Measurements from ENCODE around the gene FXYD3. TPM values are rescaled to one million over a fixed set of nuclear protein-coding genes. Genes with fewer than 3 reads are reported as not detected.

The FXYD3 gene
- total RNA-seq, 1 experiment from 2014 or later = 17.4 TPM

DNA sequence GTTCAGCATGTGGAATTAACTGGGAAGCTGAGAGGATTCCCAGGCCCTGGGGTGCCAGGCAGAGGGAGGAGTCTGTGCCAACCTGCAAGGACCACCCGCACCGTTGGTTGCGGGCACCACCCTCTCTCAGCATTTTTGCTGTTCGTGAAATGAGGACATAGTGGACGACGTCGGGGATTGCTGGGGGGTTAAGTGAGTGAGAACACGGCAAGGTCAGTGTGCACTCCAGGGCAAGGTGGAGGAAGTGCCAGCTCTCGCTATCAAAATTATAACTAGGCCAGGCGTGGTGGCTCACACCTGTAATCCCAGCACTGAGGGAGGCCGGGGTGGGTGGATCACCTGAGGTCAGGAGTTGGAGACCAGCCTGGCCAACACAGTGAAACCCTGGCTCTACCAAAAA, 2.2 kb downstream of the FXYD3 start:
- DNase-seq (ENCODE audit: low read depth, low spot score) = no peak
- POLR2A ChIA-PET = no interaction called here
- BruUV-seq (replicated peaks) = no TSS peak
- intact Hi-C loops (cut with micrococcal nuclease) = no loop called here
- peaks cover 18 to 42% of the 10 kb centered on the region in 2 experiments for H3K4me1 ChIP-seq (ENCODE audit: control insufficient read depth in 1 of 2, insufficient read depth in 2 of 2, low read length in 2 of 2)
- H3K9me2 ChIP-seq (ENCODE audit: insufficient read depth) = no peaks in the 10 kb centered on the region
- no peak overlapping the region for H2AFZ ChIP-seq (ENCODE audit: low read depth, low read length, poor library complexity, severe bottlenecking)
- no peak overlapping the region for H3K9ac ChIP-seq (ENCODE audit: low read length)
- TF ChIP-seq, protein P1, sequence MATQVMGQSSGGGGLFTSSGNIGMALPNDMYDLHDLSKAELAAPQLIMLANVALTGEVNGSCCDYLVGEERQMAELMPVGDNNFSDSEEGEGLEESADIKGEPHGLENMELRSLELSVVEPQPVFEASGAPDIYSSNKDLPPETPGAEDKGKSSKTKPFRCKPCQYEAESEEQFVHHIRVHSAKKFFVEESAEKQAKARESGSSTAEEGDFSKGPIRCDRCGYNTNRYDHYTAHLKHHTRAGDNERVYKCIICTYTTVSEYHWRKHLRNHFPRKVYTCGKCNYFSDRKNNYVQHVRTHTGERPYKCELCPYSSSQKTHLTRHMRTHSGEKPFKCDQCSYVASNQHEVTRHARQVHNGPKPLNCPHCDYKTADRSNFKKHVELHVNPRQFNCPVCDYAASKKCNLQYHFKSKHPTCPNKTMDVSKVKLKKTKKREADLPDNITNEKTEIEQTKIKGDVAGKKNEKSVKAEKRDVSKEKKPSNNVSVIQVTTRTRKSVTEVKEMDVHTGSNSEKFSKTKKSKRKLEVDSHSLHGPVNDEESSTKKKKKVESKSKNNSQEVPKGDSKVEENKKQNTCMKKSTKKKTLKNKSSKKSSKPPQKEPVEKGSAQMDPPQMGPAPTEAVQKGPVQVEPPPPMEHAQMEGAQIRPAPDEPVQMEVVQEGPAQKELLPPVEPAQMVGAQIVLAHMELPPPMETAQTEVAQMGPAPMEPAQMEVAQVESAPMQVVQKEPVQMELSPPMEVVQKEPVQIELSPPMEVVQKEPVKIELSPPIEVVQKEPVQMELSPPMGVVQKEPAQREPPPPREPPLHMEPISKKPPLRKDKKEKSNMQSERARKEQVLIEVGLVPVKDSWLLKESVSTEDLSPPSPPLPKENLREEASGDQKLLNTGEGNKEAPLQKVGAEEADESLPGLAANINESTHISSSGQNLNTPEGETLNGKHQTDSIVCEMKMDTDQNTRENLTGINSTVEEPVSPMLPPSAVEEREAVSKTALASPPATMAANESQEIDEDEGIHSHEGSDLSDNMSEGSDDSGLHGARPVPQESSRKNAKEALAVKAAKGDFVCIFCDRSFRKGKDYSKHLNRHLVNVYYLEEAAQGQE (IDR thresholded peaks at IDR 0.05; ENCODE audit: low read depth) = no peak
- TF ChIP-seq, protein P2, sequence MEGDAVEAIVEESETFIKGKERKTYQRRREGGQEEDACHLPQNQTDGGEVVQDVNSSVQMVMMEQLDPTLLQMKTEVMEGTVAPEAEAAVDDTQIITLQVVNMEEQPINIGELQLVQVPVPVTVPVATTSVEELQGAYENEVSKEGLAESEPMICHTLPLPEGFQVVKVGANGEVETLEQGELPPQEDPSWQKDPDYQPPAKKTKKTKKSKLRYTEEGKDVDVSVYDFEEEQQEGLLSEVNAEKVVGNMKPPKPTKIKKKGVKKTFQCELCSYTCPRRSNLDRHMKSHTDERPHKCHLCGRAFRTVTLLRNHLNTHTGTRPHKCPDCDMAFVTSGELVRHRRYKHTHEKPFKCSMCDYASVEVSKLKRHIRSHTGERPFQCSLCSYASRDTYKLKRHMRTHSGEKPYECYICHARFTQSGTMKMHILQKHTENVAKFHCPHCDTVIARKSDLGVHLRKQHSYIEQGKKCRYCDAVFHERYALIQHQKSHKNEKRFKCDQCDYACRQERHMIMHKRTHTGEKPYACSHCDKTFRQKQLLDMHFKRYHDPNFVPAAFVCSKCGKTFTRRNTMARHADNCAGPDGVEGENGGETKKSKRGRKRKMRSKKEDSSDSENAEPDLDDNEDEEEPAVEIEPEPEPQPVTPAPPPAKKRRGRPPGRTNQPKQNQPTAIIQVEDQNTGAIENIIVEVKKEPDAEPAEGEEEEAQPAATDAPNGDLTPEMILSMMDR (IDR thresholded peaks at IDR 0.05 in 2 of 3, conservative IDR thresholded peaks at IDR 0.05 in 1 of 3; ENCODE audit: borderline replicate concordance in 1 of 3, insufficient read depth in 1 of 3, low read depth in 2 of 3, low read length in 2 of 3) = no peak
- TF ChIP-seq ZFX (IDR thresholded peaks at IDR 0.05) (no peak), ELF1 (IDR thresholded peaks at IDR 0.05; ENCODE audit: borderline replicate concordance, low read depth) (no peak), POLR2AphosphoS5 (IDR thresholded peaks at IDR 0.05; ENCODE audit: low read depth, low read length) (no peak), EGR1 (IDR thresholded peaks at IDR 0.05; ENCODE audit: low read depth) (no peak)
- TF ChIP-seq, protein P3, sequence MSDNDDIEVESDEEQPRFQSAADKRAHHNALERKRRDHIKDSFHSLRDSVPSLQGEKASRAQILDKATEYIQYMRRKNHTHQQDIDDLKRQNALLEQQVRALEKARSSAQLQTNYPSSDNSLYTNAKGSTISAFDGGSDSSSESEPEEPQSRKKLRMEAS (IDR thresholded peaks at IDR 0.05) = no peak
- TF ChIP-seq, protein P4, sequence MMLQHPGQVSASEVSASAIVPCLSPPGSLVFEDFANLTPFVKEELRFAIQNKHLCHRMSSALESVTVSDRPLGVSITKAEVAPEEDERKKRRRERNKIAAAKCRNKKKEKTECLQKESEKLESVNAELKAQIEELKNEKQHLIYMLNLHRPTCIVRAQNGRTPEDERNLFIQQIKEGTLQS (IDR thresholded peaks at IDR 0.05) = no peak
- no peaks in the 10 kb centered on the region for H3K36me3 ChIP-seq (ENCODE audit: control insufficient read depth in 1 of 2, insufficient read depth in 2 of 2, low read length in 2 of 2)
- no peak overlapping the region for H3K4me2 ChIP-seq (ENCODE audit: low read length)
- no peaks in the 10 kb centered on the region for H3K79me2 ChIP-seq (ENCODE audit: insufficient read depth, low read length)
- no peaks in the 10 kb centered on the region for H3K27me3 ChIP-seq (ENCODE audit: insufficient read depth, low read length)
- no peak for ATAC-seq
- RAD21 ChIA-PET (ENCODE audit: low non-redundant PET in 1 of 2, low total read pairs in 2 of 2, uncharacterized antibody in 2 of 2, unreplicated experiment in 2 of 2) = no interaction called here
- H3K9me3 ChIP-seq (ENCODE audit: control insufficient read depth in 1 of 2, insufficient read depth in 1 of 2, low read depth in 1 of 2, low read length in 2 of 2) = no peaks in the 10 kb centered on the region
- no peaks in the 10 kb centered on the region for H4K20me1 ChIP-seq (ENCODE audit: insufficient read depth)
- CTCF ChIA-PET = no interaction called here
- H3K4me3 ChIP-seq (replicated peaks in 1 of 2; ENCODE audit: low read depth in 1 of 2, low read length in 2 of 2) = no peak overlapping the region
- no peak overlapping the region for H3K27ac ChIP-seq (ENCODE audit: low read depth, low read length)

All from HCT116 (cell line).